H9 (cell line): ENCODE results near the gene TYMP. TPM values are rescaled to one million over a fixed set of nuclear protein-coding genes. Genes with fewer than 3 reads are reported as not detected.

Experiments
- DNase-seq: peaks from one replicate; pipeline ENCODE4 v3.0.0-alpha.2; 2017
- H2AFZ ChIP-seq: one replicate; pipeline ENCODE4 v1.6.1; 2013; ENCODE audit warnings: mild to moderate bottlenecking, low read length, control low read depth, moderate library complexity
- H2AK5ac ChIP-seq: 2 replicates; pipeline ENCODE4 v1.6.1; 2013; ENCODE audit warnings: low read length, control low read depth, mixed read lengths; ENCODE audit not compliant: insufficient read length
- H2BK120ac ChIP-seq: one replicate; pipeline ENCODE4 v1.6.1; 2013; ENCODE audit warnings: low read depth, mild to moderate bottlenecking, low read length, control low read depth, inconsistent platforms; ENCODE audit not compliant: poor library complexity, severe bottlenecking
- H2BK12ac ChIP-seq: 2 replicates; pipeline ENCODE4 v1.6.1; 2013; ENCODE audit warnings: low read length, control low read depth, mixed read lengths, low read depth; ENCODE audit not compliant: insufficient read length
- H2BK15ac ChIP-seq: 2 replicates; pipeline ENCODE4 v1.6.1; 2013; ENCODE audit warnings: low read depth, low read length, control low read depth
- H2BK20ac ChIP-seq: one replicate; pipeline ENCODE4 v1.6.1; 2013; ENCODE audit warnings: low read depth, mild to moderate bottlenecking, low read length, control low read depth, inconsistent platforms; ENCODE audit not compliant: poor library complexity, severe bottlenecking
- H2BK5ac ChIP-seq: 2 replicates; pipeline ENCODE4 v1.6.1; 2013; ENCODE audit warnings: low read length, control low read depth, mixed read lengths; ENCODE audit not compliant: insufficient read length
- H3K14ac ChIP-seq: 2 replicates; pipeline ENCODE4 v1.6.1; 2013; ENCODE audit warnings: low read length, control low read depth; ENCODE audit not compliant: insufficient read depth
- H3K18ac ChIP-seq: 2 replicates; pipeline ENCODE4 v1.6.1; 2013; ENCODE audit warnings: low read depth, mild to moderate bottlenecking, mixed read lengths, low read length, control low read depth; ENCODE audit not compliant: insufficient read length
- H3K23ac ChIP-seq: 2 replicates; pipeline ENCODE4 v1.6.1; 2013; ENCODE audit warnings: low read length, control low read depth, mixed read lengths, low read depth; ENCODE audit not compliant: insufficient read length
- H3K23me2 ChIP-seq: 2 replicates; pipeline ENCODE4 v1.6.1; 2013; ENCODE audit warnings: low read depth, mild to moderate bottlenecking, mixed read lengths, low read length, control low read depth; ENCODE audit not compliant: insufficient read length, poor library complexity, severe bottlenecking
- H3K27ac ChIP-seq: 2 replicates; pipeline ENCODE4 v1.5.1; 2013; ENCODE audit warnings: low read length, control low read depth, mixed read lengths, low read depth; ENCODE audit not compliant: insufficient read length
- H3K27me3 ChIP-seq: 2 replicates; pipeline ENCODE4 v1.6.1; 2013; ENCODE audit warnings: low read length, control low read depth, inconsistent platforms; ENCODE audit not compliant: insufficient read depth
- H3K4ac ChIP-seq: 2 replicates; pipeline ENCODE4 v1.6.1; 2013; ENCODE audit warnings: low read depth, mild to moderate bottlenecking, control low read depth, inconsistent platforms, low read length, moderate library complexity
- H3K4me1 ChIP-seq: 2 replicates; pipeline ENCODE4 v1.6.1; 2013; ENCODE audit warnings: low read length, control low read depth, inconsistent platforms; ENCODE audit not compliant: insufficient read depth
- H3K4me2 ChIP-seq: 2 replicates; pipeline ENCODE4 v1.6.1; 2013; ENCODE audit warnings: low read length, control low read depth, mixed read lengths; ENCODE audit not compliant: insufficient read length, insufficient read depth
- H3K56ac ChIP-seq: 2 replicates; pipeline ENCODE4 v1.6.1; 2013; ENCODE audit warnings: low read depth, mild to moderate bottlenecking, mixed read lengths, low read length, control low read depth; ENCODE audit not compliant: insufficient read length
- H3K79me1 ChIP-seq: 2 replicates; pipeline ENCODE4 v1.6.1; 2013; ENCODE audit warnings: low read depth, mild to moderate bottlenecking, moderate library complexity, low read length, control low read depth, inconsistent platforms; ENCODE audit not compliant: insufficient read depth, poor library complexity, severe bottlenecking
- H3K79me2 ChIP-seq: 2 replicates; pipeline ENCODE4 v1.6.1; 2013; ENCODE audit warnings: low read length, control low read depth, inconsistent platforms; ENCODE audit not compliant: insufficient read depth
- H3K9ac ChIP-seq: 2 replicates; pipeline ENCODE4 v1.6.1; 2013; ENCODE audit warnings: low read length, control low read depth, mixed read lengths; ENCODE audit not compliant: insufficient read length; ENCODE audit errors: extremely low read depth
- H3K9me3 ChIP-seq: one replicate; pipeline ENCODE4 v1.6.1; 2013; ENCODE audit warnings: low read depth, low read length, inconsistent platforms; ENCODE audit not compliant: control insufficient read depth
- H3T11ph ChIP-seq: one replicate; pipeline ENCODE4 v1.6.1; 2013; ENCODE audit warnings: mild to moderate bottlenecking, low read length, control low read depth, inconsistent platforms
- H4K20me1 ChIP-seq: one replicate; pipeline ENCODE4 v1.6.1; 2013; ENCODE audit not compliant: control insufficient read depth, insufficient read length, insufficient read depth
- H4K5ac ChIP-seq: 2 replicates; pipeline ENCODE4 v1.6.1; 2013; ENCODE audit warnings: low read depth, mild to moderate bottlenecking, mixed read lengths, low read length, control low read depth; ENCODE audit not compliant: insufficient read length
- H4K8ac ChIP-seq: replicated peaks from 2 replicates; pipeline ENCODE4 v1.6.1; 2013; ENCODE audit warnings: low read length, control low read depth, mixed read lengths, low read depth; ENCODE audit not compliant: insufficient read length
- H4K91ac ChIP-seq: 2 replicates; pipeline ENCODE4 v1.6.1; 2013; ENCODE audit warnings: low read depth, mild to moderate bottlenecking, moderate library complexity, mixed read lengths, low read length, control low read depth; ENCODE audit not compliant: insufficient read length
- H3K27ac Mint-ChIP-seq, 3 experiments: 2 replicates in 2 of 3; 3 replicates in 1 of 3; pipeline ENCODE4 v1.8.0; 2020 to 2021; ENCODE audit warnings: mixed read lengths in 3 of 3, mild to moderate bottlenecking in 1 of 3, moderate library complexity in 1 of 3
- H3K27me3 Mint-ChIP-seq: 2 replicates; pipeline ENCODE4 v1.8.0; 2021; ENCODE audit warnings: low read depth, mild to moderate bottlenecking, moderate library complexity, mixed read lengths
- H3K36me3 Mint-ChIP-seq, 3 experiments: 2 replicates in 2 of 3; 3 replicates in 1 of 3; pipeline ENCODE4 v1.8.0; 2020 to 2021; ENCODE audit warnings: low read depth in 3 of 3, mixed read lengths in 3 of 3; ENCODE audit not compliant: insufficient read depth in 1 of 3
- H3K4me1 Mint-ChIP-seq, 2 experiments: 2 replicates each; pipeline ENCODE4 v1.8.0; 2020; ENCODE audit warnings: mixed read lengths in 2 of 2
- H3K4me3 Mint-ChIP-seq, 2 experiments: 2 replicates in 1 of 2; 3 replicates in 1 of 2; pipeline ENCODE4 v1.8.0; 2020 to 2021; ENCODE audit warnings: mild to moderate bottlenecking in 2 of 2, mixed read lengths in 2 of 2, moderate library complexity in 1 of 2
- H3K9me3 Mint-ChIP-seq, 2 experiments: 2 replicates in 1 of 2; 3 replicates in 1 of 2; pipeline ENCODE4 v1.8.0; 2020; ENCODE audit warnings: mild to moderate bottlenecking in 2 of 2, mixed read lengths in 2 of 2, moderate library complexity in 1 of 2
- WGBS: extraction: QIAGEN DNeasy Blood & Tissue Kit; methylation state at CpG from one replicate; pipeline ENCODE4 v1.1.7; 2013; ENCODE audit warnings: missing lambda C conversion rate, low lambda C conversion rate, mixed read lengths; ENCODE audit not compliant: insufficient read length; ENCODE audit errors: extremely low coverage; 5-methylcytosine and 5-hydroxymethylcytosine counted together
- total RNA-seq: library from RNA; stranded (reverse); gene quantifications from 2 replicates; pipeline ENCODE4 v1.2.1, GENCODE V29; 2021
- TF ChIP-seq, protein P1 (sequence below): fragments of 200-600 bp; sonication (generic); conservative IDR thresholded peaks from 3 replicates; pipeline ENCODE4 v1.8.0; 2021; ENCODE audit warnings: antibody characterized with exemption, mild to moderate bottlenecking

TYMP gene
- total RNA-seq, 1 experiment from 2014 or later: 1.0 TPM

DNA sequence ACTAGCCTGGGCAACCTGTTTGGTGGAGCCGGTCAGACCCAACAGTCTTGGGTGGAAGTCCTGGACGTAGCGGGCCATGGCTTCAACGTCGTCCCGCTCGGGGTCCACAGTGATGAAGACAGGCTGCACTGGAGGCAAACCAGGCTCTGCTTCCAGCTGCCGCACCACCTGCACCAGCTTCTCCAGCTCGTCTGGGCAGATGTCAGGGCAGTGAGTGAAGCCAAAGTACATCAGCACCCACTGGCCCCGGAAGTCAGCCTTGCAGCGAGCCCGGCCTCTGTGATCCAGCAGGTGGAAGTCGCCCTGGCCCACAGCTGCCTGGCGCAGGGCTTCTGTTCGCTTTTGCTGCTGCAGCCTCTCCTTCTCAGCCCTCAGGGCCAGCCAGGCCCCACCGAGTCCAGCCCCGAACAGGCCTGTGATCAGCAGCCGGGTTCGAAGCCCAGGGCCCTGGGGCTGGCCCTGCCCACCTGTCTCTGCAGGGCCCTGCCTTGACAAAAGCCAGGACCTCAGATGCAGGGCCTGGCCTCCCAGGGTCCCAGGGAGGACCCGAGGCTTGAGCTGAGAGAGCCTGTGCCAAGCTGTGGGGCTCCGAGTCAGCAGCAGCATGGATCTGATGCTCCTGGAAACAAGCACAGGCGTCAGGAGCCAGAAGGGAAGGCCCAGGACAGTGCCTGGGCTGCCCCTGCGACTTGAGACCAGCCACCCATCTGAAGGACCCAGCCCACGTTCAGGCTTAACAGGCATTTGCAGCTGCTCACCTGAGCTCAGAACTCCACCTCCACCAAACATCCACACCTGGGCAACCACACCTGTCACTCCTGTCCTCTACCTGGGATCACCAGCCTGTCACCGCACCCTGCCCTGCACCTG lies 5.8 kb downstream of the TYMP start:
- Histone ChIP-seq H2BK120ac (no peak overlapping the region), H3K56ac (no peak overlapping the region), H2AFZ (no peak overlapping the region), H3K14ac (no peak overlapping the region), H3K4me1 (peaks cover 3% of the 10 kb centered on the region; the same call in 1 of the 2 replicates), H2BK5ac (no peak overlapping the region), H3K23me2 (peaks cover 3% of the 10 kb centered on the region), H2BK12ac (no peak overlapping the region), H2BK15ac (no peak overlapping the region), H3K27ac (no peak overlapping the region), H2BK20ac (no peak overlapping the region), H3K4me2 (peak overlapping the region; percentile 70), H3K27me3 (peaks cover 11% of the 10 kb centered on the region; the same call in 1 of the 2 replicates), H4K20me1 (no peaks in the 10 kb centered on the region), H3K9ac (no peak overlapping the region), H3K79me1 (no peaks in the 10 kb centered on the region), H3K23ac (no peak overlapping the region), H3K9me3 (no peaks in the 10 kb centered on the region), H4K8ac (no peak overlapping the region), H4K5ac (no peak overlapping the region), H2AK5ac (no peak overlapping the region), H3K4ac (no peak overlapping the region), H3K79me2 (no peaks in the 10 kb centered on the region), H3T11ph (no peak overlapping the region), H3K18ac (no peak overlapping the region), H4K91ac (no peak overlapping the region)
- no CpG with 5 or more reads among the region's 25 CpGs for WGBS
- H3K4me1 Mint-ChIP-seq: peaks cover 11 to 15% of the 10 kb centered on the region in 2 experiments
- TF ChIP-seq, protein P1, sequence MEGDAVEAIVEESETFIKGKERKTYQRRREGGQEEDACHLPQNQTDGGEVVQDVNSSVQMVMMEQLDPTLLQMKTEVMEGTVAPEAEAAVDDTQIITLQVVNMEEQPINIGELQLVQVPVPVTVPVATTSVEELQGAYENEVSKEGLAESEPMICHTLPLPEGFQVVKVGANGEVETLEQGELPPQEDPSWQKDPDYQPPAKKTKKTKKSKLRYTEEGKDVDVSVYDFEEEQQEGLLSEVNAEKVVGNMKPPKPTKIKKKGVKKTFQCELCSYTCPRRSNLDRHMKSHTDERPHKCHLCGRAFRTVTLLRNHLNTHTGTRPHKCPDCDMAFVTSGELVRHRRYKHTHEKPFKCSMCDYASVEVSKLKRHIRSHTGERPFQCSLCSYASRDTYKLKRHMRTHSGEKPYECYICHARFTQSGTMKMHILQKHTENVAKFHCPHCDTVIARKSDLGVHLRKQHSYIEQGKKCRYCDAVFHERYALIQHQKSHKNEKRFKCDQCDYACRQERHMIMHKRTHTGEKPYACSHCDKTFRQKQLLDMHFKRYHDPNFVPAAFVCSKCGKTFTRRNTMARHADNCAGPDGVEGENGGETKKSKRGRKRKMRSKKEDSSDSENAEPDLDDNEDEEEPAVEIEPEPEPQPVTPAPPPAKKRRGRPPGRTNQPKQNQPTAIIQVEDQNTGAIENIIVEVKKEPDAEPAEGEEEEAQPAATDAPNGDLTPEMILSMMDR: no peak
- peaks cover 25% of the 10 kb centered on the region for H3K27me3 Mint-ChIP-seq
- H3K36me3 Mint-ChIP-seq: peaks cover 7 to 40% (median 30%) of the 10 kb centered on the region in 3 experiments; a peak in 6 of 7 replicates
- no peak for DNase-seq
- H3K4me3 Mint-ChIP-seq: peak overlapping the region; percentile 82 to 88
- H3K9me3 Mint-ChIP-seq: no peaks in the 10 kb centered on the region; a peak in 1 of 5 replicates
- peak overlapping the region in 2 of 3 experiments; percentile 49 to 80; a peak in 2 of 7 replicates for H3K27ac Mint-ChIP-seq
